SK-N-SH (cell line): ENCODE measurements around the gene MALAT1. TPM values are rescaled to one million over a fixed set of nuclear protein-coding genes. Genes with fewer than 3 reads are reported as not detected.

Experiments
- CTCF ChIA-PET: fragments of 300-600, 350-600 bp; formaldehyde crosslinking; extraction: SDS; loops from one replicate; lab custom pipeline; 2021; lab: Yijun Ruan, JAX
- POLR2A ChIA-PET: fragments of 350-600 bp; sonication (Branson Sonifier 250); formaldehyde crosslinking; extraction: SDS; loops from one replicate; lab custom pipeline; 2020; ENCODE audit warnings: antibody characterized with exemption, inconsistent platforms; lab: Yijun Ruan, JAX
- DNase-seq: peaks from one replicate; pipeline ENCODE4 v3.0.0; 2012
- H2AFZ ChIP-seq: fragments of 200-600 bp; sonication (generic); 2 replicates; pipeline ENCODE4 v1.8.1; 2016; ENCODE audit warnings: antibody characterized with exemption, mild to moderate bottlenecking, low read depth
- H3F3A ChIP-seq: fragments of 200-600 bp; sonication (generic); replicated peaks from 2 replicates; pipeline ENCODE3; 2016; ENCODE audit warnings: antibody characterized with exemption, mild to moderate bottlenecking; ENCODE audit not compliant: insufficient read depth
- H3K27ac ChIP-seq, 2 experiments: fragments of 200-500 bp in 1 of 2; fragments of 200-600 bp in 1 of 2; sonication (Bioruptor generic) in 1 of 2; sonication (generic), shearing (Covaris generic) in 1 of 2; 2 replicates each; pipeline versions ENCODE4 v1.5.1 to v1.6.1; 2014 to 2016; ENCODE audit warnings: low read depth in 2 of 2, inconsistent platforms in 1 of 2, low read length in 1 of 2, mild to moderate bottlenecking in 1 of 2, mixed read lengths in 1 of 2
- H3K27me3 ChIP-seq: fragments of 200-600 bp; sonication (generic), shearing (Covaris generic); 2 replicates; pipeline ENCODE4 v1.6.1; 2016; ENCODE audit warnings: mixed run types; ENCODE audit not compliant: insufficient read depth
- H3K36me3 ChIP-seq, 2 experiments: fragments of 200-500 bp in 1 of 2; fragments of 200-600 bp in 1 of 2; sonication (Bioruptor generic) in 1 of 2; sonication (generic) in 1 of 2; replicated peaks in 1 of 2; 2 replicates each; pipeline versions ENCODE3 to v1.5.1; 2014 to 2016; ENCODE audit warnings: low read length in 1 of 2, mild to moderate bottlenecking in 1 of 2; ENCODE audit not compliant: insufficient read depth in 2 of 2, control insufficient read depth in 1 of 2
- H3K4me1 ChIP-seq, 2 experiments: fragments of 200-500 bp in 1 of 2; fragments of 200-600 bp in 1 of 2; sonication (Bioruptor generic) in 1 of 2; sonication (generic), shearing (Covaris generic) in 1 of 2; 2 replicates each; pipeline versions ENCODE4 v1.5.1 to v1.6.1; 2014 to 2016; ENCODE audit warnings: low read depth in 1 of 2, low read length in 1 of 2, mixed run types in 1 of 2; ENCODE audit not compliant: insufficient read depth in 2 of 2, control insufficient read depth in 1 of 2
- H3K4me2 ChIP-seq: fragments of 200-600 bp; sonication (generic), shearing (Covaris generic); 2 replicates; pipeline ENCODE4 v1.6.1; 2017; ENCODE audit warnings: mixed run types
- H3K4me3 ChIP-seq, 2 experiments: fragments of 200-500 bp in 1 of 2; fragments of 200-600 bp in 1 of 2; sonication (Bioruptor generic) in 1 of 2; sonication (generic), shearing (Covaris generic) in 1 of 2; 2 replicates each; pipeline versions ENCODE4 v1.5.1 to v1.8.1; 2014 to 2016; ENCODE audit warnings: low read depth in 2 of 2, inconsistent platforms in 1 of 2, low read length in 1 of 2, mild to moderate bottlenecking in 1 of 2, mixed read lengths in 1 of 2, moderate library complexity in 1 of 2
- H3K79me2 ChIP-seq: fragments of 200-600 bp; sonication (generic); 2 replicates; pipeline ENCODE4 v1.8.1; 2017; ENCODE audit warnings: mild to moderate bottlenecking; ENCODE audit not compliant: insufficient read depth
- H3K9ac ChIP-seq: fragments of 200-600 bp; sonication (generic); 2 replicates; pipeline ENCODE4 v1.6.1; 2017; ENCODE audit warnings: mixed run types
- H3K9me2 ChIP-seq: fragments of 200-600 bp; sonication (generic); 2 replicates; pipeline ENCODE4 v1.6.1; 2017; ENCODE audit warnings: mixed run types
- H3K9me3 ChIP-seq: fragments of 200-600 bp; sonication (generic); 2 replicates; pipeline ENCODE4 v1.6.1; 2017; ENCODE audit warnings: mixed run types, mild to moderate bottlenecking, moderate library complexity
- H4K20me1 ChIP-seq: fragments of 200-600 bp; sonication (generic); 2 replicates; pipeline ENCODE4 v1.6.1; 2017; ENCODE audit warnings: mild to moderate bottlenecking, mixed run types; ENCODE audit not compliant: insufficient read depth
- ELF1 ChIP-seq: IDR thresholded peaks from 2 replicates; pipeline ENCODE4 v1.4.0; 2012
- EP300 ChIP-seq, 2 experiments: IDR thresholded peaks; 2 replicates each; pipeline versions ENCODE4 v1.4.0 to v1.6.1; 2012; ENCODE audit warnings: borderline replicate concordance in 1 of 2, low read depth in 1 of 2, low read length in 1 of 2
- FOXJ3 ChIP-seq: sonication (generic); formaldehyde crosslinking; IDR thresholded peaks from 2 replicates; pipeline ENCODE4 v1.5.1; 2020; ENCODE audit warnings: mild to moderate bottlenecking, missing genetic modification reagents
- FOXM1 ChIP-seq: IDR thresholded peaks from 2 replicates; pipeline ENCODE4 v1.4.0; 2012; ENCODE audit warnings: low read depth, mild to moderate bottlenecking
- NFIC ChIP-seq: IDR thresholded peaks from 2 replicates; pipeline ENCODE4 v1.4.0; 2012; ENCODE audit warnings: borderline replicate concordance
- NRF1 ChIP-seq: IDR thresholded peaks from 2 replicates; pipeline ENCODE4 v1.6.1; 2012; ENCODE audit warnings: low read depth, mild to moderate bottlenecking, low read length
- POLR2AphosphoS5 ChIP-seq: IDR thresholded peaks from 2 replicates; pipeline ENCODE4 v1.6.1; 2012; ENCODE audit warnings: low read depth, low read length
- RAD21 ChIP-seq: IDR thresholded peaks from 2 replicates; pipeline ENCODE4 v1.6.1; 2012; ENCODE audit warnings: mild to moderate bottlenecking, low read length
- RFX5 ChIP-seq: IDR thresholded peaks from 2 replicates; pipeline ENCODE4 v1.6.1; 2012; ENCODE audit warnings: mild to moderate bottlenecking, improper control_type of control experiment, low read length
- RXRA ChIP-seq: IDR thresholded peaks from 2 replicates; pipeline ENCODE4 v1.4.0; 2012; ENCODE audit warnings: low read depth, mild to moderate bottlenecking, borderline replicate concordance
- SIN3A ChIP-seq: IDR thresholded peaks from 2 replicates; pipeline ENCODE4 v1.6.1; 2012; ENCODE audit warnings: low read depth, mild to moderate bottlenecking, low read length, moderate library complexity, borderline replicate concordance
- TAF1 ChIP-seq: IDR thresholded peaks from 2 replicates; pipeline ENCODE4 v1.6.1; 2012; ENCODE audit warnings: low read depth, mild to moderate bottlenecking, low read length, moderate library complexity, borderline replicate concordance
- WGBS: methylation state at CpG from one replicate; pipeline ENCODE4 v1.1.6; 2017; ENCODE audit warnings: low lambda C conversion rate; 5-methylcytosine and 5-hydroxymethylcytosine counted together
- polyA plus RNA-seq, 3 experiments: library from polyadenylated mRNA; depleted of rRNA; stranded (reverse); fragments of >200 nt; gene quantifications; 2 replicates each; pipeline ENCODE4 v1.2.3, GENCODE V29; 2012
- TF ChIP-seq, protein P1 (sequence below): IDR thresholded peaks from 2 replicates; pipeline ENCODE4 v1.4.0; 2012; ENCODE audit warnings: low read depth, borderline replicate concordance
- TF ChIP-seq, protein P2 (sequence below): fragments of 200-600 bp; sonication (generic); IDR thresholded peaks from 2 replicates; pipeline ENCODE4 v1.6.1; 2017; ENCODE audit warnings: antibody characterized with exemption, mild to moderate bottlenecking, moderate library complexity
- TF ChIP-seq, protein P3 (sequence below): fragments of 150-350 bp; IDR thresholded peaks from 2 replicates; pipeline ENCODE4 v1.6.1; 2017; ENCODE audit warnings: antibody characterized with exemption, low read length, low read depth, borderline replicate concordance

The MALAT1 gene
- polyA plus RNA-seq, 1 of the 3 experiments (the other 2 are of a cell fraction) = 285 TPM

DNA sequence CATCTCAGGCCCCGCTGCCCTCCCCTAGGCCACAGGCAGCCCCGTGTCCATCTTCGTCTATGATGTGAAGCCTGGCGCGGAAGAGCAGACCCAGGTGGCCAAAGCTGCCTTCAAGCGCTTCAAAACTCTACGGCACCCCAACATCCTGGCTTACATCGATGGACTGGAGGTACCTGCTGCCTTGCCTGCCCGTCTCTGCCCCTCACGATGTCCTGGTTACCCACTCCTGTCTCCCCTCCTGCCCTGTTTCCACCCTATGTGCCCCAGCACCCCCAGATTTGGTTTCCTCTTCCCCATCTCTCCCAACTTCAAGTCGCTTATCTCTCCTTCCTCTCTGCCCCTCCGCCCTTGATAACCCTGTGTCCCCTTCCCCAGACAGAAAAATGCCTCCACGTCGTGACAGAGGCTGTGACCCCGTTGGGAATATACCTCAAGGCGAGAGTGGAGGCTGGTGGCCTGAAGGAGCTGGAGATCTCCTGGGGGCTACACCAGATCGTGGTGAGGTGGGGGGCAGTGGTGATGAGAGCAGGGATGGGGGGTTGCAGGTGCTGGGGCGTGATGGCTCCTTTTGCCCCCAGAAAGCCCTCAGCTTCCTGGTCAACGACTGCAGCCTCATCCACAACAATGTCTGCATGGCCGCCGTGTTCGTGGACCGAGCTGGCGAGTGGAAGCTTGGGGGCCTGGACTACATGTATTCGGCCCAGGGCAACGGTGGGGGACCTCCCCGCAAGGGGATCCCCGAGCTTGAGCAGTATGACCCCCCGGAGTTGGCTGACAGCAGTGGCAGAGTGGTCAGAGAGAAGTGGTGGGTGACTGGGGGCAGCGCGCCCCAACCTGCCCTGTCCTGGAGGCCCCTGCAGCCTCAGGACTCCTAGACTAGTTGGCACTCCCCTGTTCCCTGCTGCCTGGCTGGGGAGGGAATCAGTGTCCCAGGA, 27.0 kb downstream of the MALAT1 start:
- H3F3A ChIP-seq = peaks cover 19% of the 10 kb centered on the region
- H3K27ac ChIP-seq = peak overlapping the region; percentile 56 to 62; a peak in 2 of 4 replicates
- H3K9me3 ChIP-seq = no peaks in the 10 kb centered on the region
- H2AFZ ChIP-seq = 0 out of 2 replicates have a peak overlapping the region, but pooled peaks have one; percentile 63
- H3K27me3 ChIP-seq = no peaks in the 10 kb centered on the region
- POLR2A ChIA-PET = interaction anchor here (1.0 to 1.9 kb wide), 6 partner anchors 10 to 105 kb away, joined by 3 to 10 read pairs (median 5); partner anchors contain the start of gene NEAT1
- H3K4me3 ChIP-seq = peak overlapping the region; percentile 78 to 81
- H3K4me2 ChIP-seq = peak overlapping the region; percentile 99
- H3K79me2 ChIP-seq = peaks cover 30% of the 10 kb centered on the region
- H3K9ac ChIP-seq = peak overlapping the region; percentile 96
- H3K9me2 ChIP-seq = no peaks in the 10 kb centered on the region
- peaks cover 17 to 31% of the 10 kb centered on the region in 2 experiments for H3K36me3 ChIP-seq
- CTCF ChIA-PET = interaction anchor here (0.6 to 6.7 kb wide), 9 partner anchors 10 to 57 kb away, joined by 3 to 69 read pairs (median 4); partner anchors contain the start of gene FAM89B
- TF ChIP-seq, protein P1, sequence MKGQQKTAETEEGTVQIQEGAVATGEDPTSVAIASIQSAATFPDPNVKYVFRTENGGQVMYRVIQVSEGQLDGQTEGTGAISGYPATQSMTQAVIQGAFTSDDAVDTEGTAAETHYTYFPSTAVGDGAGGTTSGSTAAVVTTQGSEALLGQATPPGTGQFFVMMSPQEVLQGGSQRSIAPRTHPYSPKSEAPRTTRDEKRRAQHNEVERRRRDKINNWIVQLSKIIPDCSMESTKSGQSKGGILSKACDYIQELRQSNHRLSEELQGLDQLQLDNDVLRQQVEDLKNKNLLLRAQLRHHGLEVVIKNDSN = no peak
- no peak for TF ChIP-seq TAF1
- no peak for TF ChIP-seq RAD21
- no peak for TF ChIP-seq RFX5
- no peak for TF ChIP-seq NFIC
- TF ChIP-seq FOXM1 = no peak
- TF ChIP-seq ELF1 = no peak
- no peak for TF ChIP-seq RXRA
- TF ChIP-seq, protein P2, sequence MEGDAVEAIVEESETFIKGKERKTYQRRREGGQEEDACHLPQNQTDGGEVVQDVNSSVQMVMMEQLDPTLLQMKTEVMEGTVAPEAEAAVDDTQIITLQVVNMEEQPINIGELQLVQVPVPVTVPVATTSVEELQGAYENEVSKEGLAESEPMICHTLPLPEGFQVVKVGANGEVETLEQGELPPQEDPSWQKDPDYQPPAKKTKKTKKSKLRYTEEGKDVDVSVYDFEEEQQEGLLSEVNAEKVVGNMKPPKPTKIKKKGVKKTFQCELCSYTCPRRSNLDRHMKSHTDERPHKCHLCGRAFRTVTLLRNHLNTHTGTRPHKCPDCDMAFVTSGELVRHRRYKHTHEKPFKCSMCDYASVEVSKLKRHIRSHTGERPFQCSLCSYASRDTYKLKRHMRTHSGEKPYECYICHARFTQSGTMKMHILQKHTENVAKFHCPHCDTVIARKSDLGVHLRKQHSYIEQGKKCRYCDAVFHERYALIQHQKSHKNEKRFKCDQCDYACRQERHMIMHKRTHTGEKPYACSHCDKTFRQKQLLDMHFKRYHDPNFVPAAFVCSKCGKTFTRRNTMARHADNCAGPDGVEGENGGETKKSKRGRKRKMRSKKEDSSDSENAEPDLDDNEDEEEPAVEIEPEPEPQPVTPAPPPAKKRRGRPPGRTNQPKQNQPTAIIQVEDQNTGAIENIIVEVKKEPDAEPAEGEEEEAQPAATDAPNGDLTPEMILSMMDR = no peak
- no peak for TF ChIP-seq SIN3A
- no peak for TF ChIP-seq FOXJ3
- no peak for TF ChIP-seq NRF1
- no peak for TF ChIP-seq POLR2AphosphoS5
- no peak for TF ChIP-seq EP300 (IDR thresholded peaks at IDR 0.05; ENCODE audit: borderline replicate concordance in 1 of 2, low read depth in 1 of 2, low read length in 1 of 2)
- TF ChIP-seq, protein P3, sequence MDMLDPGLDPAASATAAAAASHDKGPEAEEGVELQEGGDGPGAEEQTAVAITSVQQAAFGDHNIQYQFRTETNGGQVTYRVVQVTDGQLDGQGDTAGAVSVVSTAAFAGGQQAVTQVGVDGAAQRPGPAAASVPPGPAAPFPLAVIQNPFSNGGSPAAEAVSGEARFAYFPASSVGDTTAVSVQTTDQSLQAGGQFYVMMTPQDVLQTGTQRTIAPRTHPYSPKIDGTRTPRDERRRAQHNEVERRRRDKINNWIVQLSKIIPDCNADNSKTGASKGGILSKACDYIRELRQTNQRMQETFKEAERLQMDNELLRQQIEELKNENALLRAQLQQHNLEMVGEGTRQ = no peak
- 58% methylated on average over 17 of the region's 31 CpGs for WGBS
- DNase-seq = peak; percentile 12
- H3K4me1 ChIP-seq = peaks cover 5 to 18% of the 10 kb centered on the region in 2 experiments; a peak in 3 of 4 replicates
- peaks cover 13% of the 10 kb centered on the region; the same call in 1 of the 2 replicates for H4K20me1 ChIP-seq
